OCI-LY3 (cell line): Measurements from ENCODE around the gene NFIA.

Experiments
- H2AFZ ChIP-seq: fragments of 200-600, 300-600 bp; shearing (Covaris generic); 2 replicates; pipeline ENCODE4 v1.6.0; 2014; ENCODE audit warnings: antibody characterized with exemption, low read depth, low read length
- H3K27ac ChIP-seq: fragments of 200-600, 300-600 bp; sonication (generic); 2 replicates; pipeline ENCODE4 v1.5.1; 2014; ENCODE audit warnings: mild to moderate bottlenecking, low read length, moderate library complexity, mixed read lengths
- H3K27me3 ChIP-seq: fragments of 200-600, 300-600 bp; sonication (generic); 2 replicates; pipeline ENCODE4 v1.6.1; 2014; ENCODE audit warnings: low read depth, low read length, mixed read lengths
- H3K36me3 ChIP-seq: fragments of 200-600, 300-600 bp; sonication (generic); replicated peaks from 2 replicates; pipeline ENCODE3; 2014; ENCODE audit warnings: low read depth, low read length, mixed read lengths
- H3K4me1 ChIP-seq: fragments of 300-600, 200-600 bp; sonication (generic); 2 replicates; pipeline ENCODE4 v1.6.1; 2014; ENCODE audit warnings: low read length, mixed read lengths
- H3K4me2 ChIP-seq: fragments of 200-600, 300-600 bp; sonication (generic); 2 replicates; pipeline ENCODE4 v1.6.1; 2014; ENCODE audit warnings: low read length, mixed read lengths
- H3K4me3 ChIP-seq: fragments of 300-600, 200-600 bp; sonication (generic); 2 replicates; pipeline ENCODE4 v1.5.1; 2014; ENCODE audit warnings: antibody characterized with exemption, mild to moderate bottlenecking, low read length, moderate library complexity
- H3K79me2 ChIP-seq: fragments of 300-600, 200-600 bp; shearing (Covaris generic); 2 replicates; pipeline ENCODE4 v1.6.1; 2014; ENCODE audit warnings: mild to moderate bottlenecking, low read length, mixed read lengths
- H3K9ac ChIP-seq: fragments of 300-600, 200-600 bp; shearing (Covaris generic); 2 replicates; pipeline ENCODE4 v1.6.0; 2014; ENCODE audit warnings: mild to moderate bottlenecking, low read length, moderate library complexity
- H3K9me3 ChIP-seq: fragments of 200-600, 300-600 bp; shearing (Covaris generic); 2 replicates; pipeline ENCODE4 v1.6.1; 2014; ENCODE audit warnings: low read length, mixed read lengths; ENCODE audit not compliant: insufficient read depth
- H4K20me1 ChIP-seq: fragments of 200-600, 300-600 bp; sonication (generic); 2 replicates; pipeline ENCODE4 v1.6.1; 2016; ENCODE audit warnings: low read length, mixed read lengths; ENCODE audit not compliant: insufficient read depth
- CTCF ChIP-seq: fragments of 200-600, 300-600 bp; sonication (generic); IDR thresholded peaks from 2 replicates; pipeline ENCODE4 v1.5.1; 2014; ENCODE audit warnings: antibody characterized with exemption, low read length, low read depth
- EZH2phosphoT487 ChIP-seq: fragments of 200-600 bp; shearing (Covaris generic); IDR thresholded peaks from 2 replicates; pipeline ENCODE4 v1.6.1; 2018; ENCODE audit warnings: antibody characterized with exemption, mixed run types, low read depth

NFIA gene

DNA sequence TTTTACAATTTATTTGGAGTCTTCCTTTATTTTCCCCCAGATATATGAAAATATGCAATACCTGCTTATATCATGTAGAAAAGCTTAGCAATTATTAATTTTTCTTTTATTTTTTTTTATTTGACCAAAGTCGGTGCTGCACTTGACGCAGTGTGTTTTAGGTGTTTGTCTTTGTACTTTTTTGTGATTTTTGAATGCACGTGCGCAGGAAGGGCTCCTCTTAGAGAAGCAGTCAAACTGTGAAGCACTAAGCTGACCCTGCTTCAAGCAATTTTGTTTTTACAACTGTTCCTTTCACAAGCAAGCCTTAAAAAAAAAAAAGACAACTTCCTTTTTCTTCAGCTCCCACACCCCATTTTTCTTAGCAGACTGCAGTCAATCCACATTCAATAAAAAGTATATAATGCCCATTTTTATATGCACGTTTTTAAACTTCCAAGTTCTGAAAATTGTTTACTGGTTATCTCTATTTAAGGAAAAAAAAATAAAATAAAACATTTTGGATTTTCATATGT, 375.2 kb downstream of the NFIA start:
- H3K79me2 ChIP-seq: no peaks in the 10 kb centered on the region
- H3K4me3 ChIP-seq: no peak overlapping the region
- H4K20me1 ChIP-seq: no peaks in the 10 kb centered on the region
- no peaks in the 10 kb centered on the region for H3K27me3 ChIP-seq
- H3K4me1 ChIP-seq: no peaks in the 10 kb centered on the region
- no peaks in the 10 kb centered on the region for H3K9me3 ChIP-seq
- TF ChIP-seq CTCF: no peak
- H3K27ac ChIP-seq: no peak overlapping the region
- H2AFZ ChIP-seq: no peak overlapping the region
- H3K9ac ChIP-seq: no peak overlapping the region
- no peak overlapping the region for H3K4me2 ChIP-seq
- H3K36me3 ChIP-seq: no peaks in the 10 kb centered on the region

GRCh38 chr1:61459345-61459744, 377.0 kb downstream of the NFIA start:
- Histone ChIP-seq H3K27ac (no peak overlapping the region), H3K4me1 (no peaks in the 10 kb centered on the region), H3K4me2 (no peak overlapping the region)

GRCh38 chr1:61460191-61460590, 377.8 kb downstream of the NFIA start:
- Histone ChIP-seq H3K27ac (no peak overlapping the region), H3K4me3 (no peak overlapping the region), H4K20me1 (no peaks in the 10 kb centered on the region), H3K9ac (no peak overlapping the region), H3K9me3 (no peaks in the 10 kb centered on the region), H3K27me3 (no peaks in the 10 kb centered on the region), H3K36me3 (no peaks in the 10 kb centered on the region), H3K79me2 (no peaks in the 10 kb centered on the region), H2AFZ (no peak overlapping the region), H3K4me2 (no peak overlapping the region), H3K4me1 (no peaks in the 10 kb centered on the region)
- no peak for TF ChIP-seq CTCF
- no peak for TF ChIP-seq EZH2phosphoT487

More at GRCh38 chr1:61459345-61459744, 377.0 kb downstream of the NFIA start:
- H3K9me3 ChIP-seq: no peaks in the 10 kb centered on the region
- no peak for TF ChIP-seq EZH2phosphoT487
- no peak for TF ChIP-seq CTCF
- no peaks in the 10 kb centered on the region for H3K27me3 ChIP-seq
- no peaks in the 10 kb centered on the region for H3K79me2 ChIP-seq
- no peak overlapping the region for H3K9ac ChIP-seq
- no peak overlapping the region for H3K4me3 ChIP-seq
- H2AFZ ChIP-seq: no peak overlapping the region
- no peaks in the 10 kb centered on the region for H3K36me3 ChIP-seq
- H4K20me1 ChIP-seq: no peaks in the 10 kb centered on the region

GRCh38 chr1:61461406-61462384, 379.3 kb downstream of the NFIA start:
- Histone ChIP-seq H4K20me1 (no peaks in the 10 kb centered on the region), H3K36me3 (no peaks in the 10 kb centered on the region), H3K4me1 (no peaks in the 10 kb centered on the region), H3K9ac (no peak overlapping the region), H3K9me3 (no peaks in the 10 kb centered on the region), H2AFZ (no peak overlapping the region), H3K27ac (no peak overlapping the region), H3K4me3 (no peak overlapping the region), H3K79me2 (no peaks in the 10 kb centered on the region), H3K27me3 (no peaks in the 10 kb centered on the region), H3K4me2 (no peak overlapping the region)
- TF ChIP-seq CTCF (no peak), EZH2phosphoT487 (no peak)
